Peyer's patch (tissue), 4 donors: ENCODE results near the gene CYFIP1.

Experiments used
- CTCF ChIP-seq, 6 experiments: fragments of 450-650 bp in 4 of 6; fragments of 200-600 bp in 2 of 6; sonication (generic) in 1 of 6; IDR thresholded peaks; one replicate each; pipeline ENCODE4 v1.5.1; 2017 to 2019; ENCODE audit warnings: antibody characterized with exemption in 6 of 6, mild to moderate bottlenecking in 3 of 6, moderate library complexity in 1 of 6
- POLR2A ChIP-seq, 2 donors: fragments of 450-650 bp; IDR thresholded peaks; one replicate each; pipeline ENCODE4 v1.5.1; 2017; ENCODE audit warnings: antibody characterized with exemption in 2 of 2, mild to moderate bottlenecking in 2 of 2, moderate library complexity in 2 of 2

- TF ChIP-seq CTCF (IDR thresholded peaks at IDR 0.05) (no peak), POLR2A (IDR thresholded peaks at IDR 0.05) (no peak)
Measured at GRCh38 chr15:22922003-22922402, 58.2 kb downstream of the CYFIP1 start.
